HEK293T (cell line): ENCODE results near the gene ARVCF.

Source experiments
- CTCF ChIA-PET: fragments of 350-600 bp; formaldehyde crosslinking; extraction: SDS; loops from one replicate; lab custom pipeline; 2021; ENCODE audit warnings: antibody characterized with exemption, inconsistent platforms; lab: Yijun Ruan, JAX
- POLR2A ChIA-PET: fragments of 350-600 bp; formaldehyde crosslinking; extraction: SDS; loops from one replicate; lab custom pipeline; 2020; ENCODE audit warnings: antibody characterized with exemption, inconsistent platforms; lab: Yijun Ruan, JAX
- DNase-seq: peaks from one replicate; pipeline ENCODE4 v3.0.0; 2012; ENCODE audit warnings: mixed read lengths; ENCODE audit errors: extremely low spot score
- ARNT ChIP-seq: fragments of 450-650 bp; IDR thresholded peaks from 2 replicates; pipeline ENCODE4 v1.6.1; 2017; ENCODE audit warnings: mild to moderate bottlenecking
- BHLHE40 ChIP-seq: fragments of 450-650 bp; IDR thresholded peaks from 2 replicates; pipeline ENCODE4 v1.6.1; 2016; ENCODE audit warnings: mild to moderate bottlenecking, moderate library complexity, borderline replicate concordance
- CTBP1 ChIP-seq: fragments of 450-650 bp; IDR thresholded peaks from 2 replicates; pipeline ENCODE4 v1.6.1; 2016; ENCODE audit warnings: borderline replicate concordance
- ELF4 ChIP-seq: fragments of 450-650 bp; IDR thresholded peaks from 2 replicates; pipeline ENCODE4 v1.6.1; 2017; ENCODE audit warnings: antibody characterized with exemption
- FOXA1 ChIP-seq: fragments of 450-650 bp; IDR thresholded peaks from 2 replicates; pipeline ENCODE4 v1.6.1; 2016; ENCODE audit warnings: mild to moderate bottlenecking
- FOXK2 ChIP-seq: fragments of 450-650 bp; IDR thresholded peaks from 2 replicates; pipeline ENCODE4 v1.6.1; 2016; ENCODE audit warnings: mild to moderate bottlenecking
- FOXM1 ChIP-seq: fragments of 450-650 bp; IDR thresholded peaks from 2 replicates; pipeline ENCODE4 v1.6.1; 2017; ENCODE audit warnings: mild to moderate bottlenecking, borderline replicate concordance
- HDGF ChIP-seq: fragments of 450-650 bp; IDR thresholded peaks from 2 replicates; pipeline ENCODE4 v1.6.1; 2017; ENCODE audit warnings: antibody characterized with exemption, borderline replicate concordance
- L3MBTL2 ChIP-seq: fragments of 450-650 bp; conservative IDR thresholded peaks from 2 replicates; pipeline ENCODE4 v1.6.1; 2016; ENCODE audit warnings: mild to moderate bottlenecking
- LEF1 ChIP-seq: fragments of 450-650 bp; IDR thresholded peaks from 2 replicates; pipeline ENCODE4 v1.6.1; 2017; ENCODE audit warnings: mild to moderate bottlenecking, borderline replicate concordance
- NFRKB ChIP-seq: fragments of 450-650 bp; IDR thresholded peaks from 2 replicates; pipeline ENCODE4 v1.6.1; 2016; ENCODE audit warnings: mild to moderate bottlenecking, moderate library complexity
- PKNOX1 ChIP-seq: fragments of 450-650 bp; IDR thresholded peaks from 2 replicates; pipeline ENCODE4 v1.6.1; 2016
- SP1 ChIP-seq: fragments of 450-650 bp; IDR thresholded peaks from 2 replicates; pipeline ENCODE4 v1.6.1; 2017
- SUZ12 ChIP-seq: fragments of 450-650 bp; IDR thresholded peaks from 2 replicates; pipeline ENCODE4 v1.6.1; 2016; ENCODE audit warnings: mild to moderate bottlenecking
- TARDBP ChIP-seq: fragments of 450-650 bp; IDR thresholded peaks from 2 replicates; pipeline ENCODE4 v1.6.1; 2016
- ZNF384 ChIP-seq: fragments of 450-650 bp; IDR thresholded peaks from 2 replicates; pipeline ENCODE4 v1.6.1; 2016

ARVCF gene

GRCh38 chr22:20062043-20062765 is 45.6 kb upstream of the ARVCF start:
- no peak for TF ChIP-seq ELF4
- no peak for TF ChIP-seq TARDBP
- no peak for TF ChIP-seq ZNF384
- TF ChIP-seq CTBP1, result no peak
- TF ChIP-seq SUZ12, result no peak
- no peak for TF ChIP-seq FOXM1
- no peak for TF ChIP-seq L3MBTL2
- TF ChIP-seq PKNOX1, result no peak
- no peak for TF ChIP-seq FOXA1
- no peak for TF ChIP-seq BHLHE40
- TF ChIP-seq LEF1, result no peak
- no peak for TF ChIP-seq HDGF
- no peak for TF ChIP-seq FOXK2
- TF ChIP-seq NFRKB, result no peak
- no peak for TF ChIP-seq SP1
- no peak for TF ChIP-seq ARNT
- CTCF ChIA-PET, result no interaction called here
- no peak for DNase-seq
- POLR2A ChIA-PET, result interaction anchor here (1.8 kb wide), 1 partner anchor 17 kb away, joined by 7 read pairs; the partner anchor contains the start of gene DGCR8

- ChIA-PET POLR2A (interaction anchor here (0.6 to 1.8 kb wide), 2 partner anchors 11 to 18 kb away, joined by 3 to 7 read pairs; partner anchors contain the start of gene DGCR8), CTCF (interaction anchor here (0.7 kb wide), 1 partner anchor 21 kb away, joined by 3 read pairs; no protein-coding TSS in a partner anchor)
- TF ChIP-seq BHLHE40 (no peak), SP1 (no peak), LEF1 (no peak)
- no peak for DNase-seq
These were observed 44.8 kb upstream of the ARVCF start for GRCh38 chr22:20061481-20061861.

- ChIA-PET CTCF (interaction anchor here (0.7 kb wide), 1 partner anchor 22 kb away, joined by 3 read pairs; no protein-coding TSS in a partner anchor), POLR2A (interaction anchor here (0.6 kb wide), 1 partner anchor 11 kb away, joined by 3 read pairs; no protein-coding TSS in a partner anchor)
- DNase-seq, result no peak
- TF ChIP-seq LEF1 (no peak), ARNT (no peak), CTBP1 (no peak), ELF4 (no peak), TARDBP (no peak), FOXK2 (no peak), FOXM1 (no peak), SUZ12 (no peak), L3MBTL2 (no peak), SP1 (no peak), BHLHE40 (no peak), NFRKB (no peak), ZNF384 (no peak), HDGF (no peak)
These were observed 44.3 kb upstream of the ARVCF start for GRCh38 chr22:20060700-20061480.

DNA sequence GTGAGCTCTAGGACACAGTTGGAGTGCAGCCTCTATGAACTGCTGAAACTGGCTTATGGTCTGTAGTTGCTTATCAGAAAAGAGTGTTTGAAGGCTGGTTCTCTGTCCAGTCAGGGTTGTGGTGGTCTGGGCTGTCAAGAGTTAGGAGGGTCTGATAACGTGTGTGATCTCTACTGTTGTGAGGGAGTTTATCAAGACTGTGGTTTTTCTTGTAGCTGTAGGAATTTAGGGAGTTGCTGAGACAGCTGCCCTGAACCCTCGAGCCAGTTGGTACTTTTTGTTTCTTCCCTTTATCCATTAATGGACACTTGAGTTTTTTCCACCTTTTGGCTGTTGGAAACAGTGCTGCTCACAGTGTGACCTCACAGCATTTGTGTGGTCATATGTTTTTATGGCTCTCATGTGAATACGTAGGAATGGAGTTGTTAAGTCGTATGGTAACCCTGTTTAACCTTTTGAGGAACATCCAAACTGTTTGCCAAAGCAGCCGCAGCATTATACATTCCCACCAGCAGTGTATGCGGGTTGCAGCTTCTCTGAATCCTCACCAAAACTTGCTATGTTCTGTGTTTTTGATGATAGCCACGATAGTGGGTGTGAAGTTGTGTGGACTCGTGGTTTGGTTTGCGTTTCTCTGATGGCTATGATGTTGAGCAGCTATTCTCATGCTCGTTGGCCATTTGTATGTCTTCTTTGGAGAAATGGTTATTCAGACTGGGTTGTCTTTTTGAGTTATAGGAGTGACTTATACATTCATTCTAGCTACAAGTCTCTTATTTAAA is 42.6 kb upstream of the ARVCF start:
- TF ChIP-seq FOXM1, result no peak
- TF ChIP-seq TARDBP, result no peak
- no peak for TF ChIP-seq NFRKB
- TF ChIP-seq ARNT, result no peak
- no peak for TF ChIP-seq ELF4
- TF ChIP-seq LEF1, result no peak
- TF ChIP-seq L3MBTL2, result no peak
- no peak for TF ChIP-seq FOXA1
- TF ChIP-seq FOXK2, result no peak
- no peak for TF ChIP-seq HDGF
- no peak for TF ChIP-seq BHLHE40
- no peak for TF ChIP-seq ZNF384
- TF ChIP-seq PKNOX1, result no peak
- TF ChIP-seq CTBP1, result no peak
- no peak for TF ChIP-seq SUZ12
- TF ChIP-seq SP1, result no peak
- ChIA-PET CTCF (interaction anchor here (0.6 to 1.6 kb wide), 3 partner anchors 13 to 261 kb away, joined by 3 read pairs; no protein-coding TSS in a partner anchor), POLR2A (interaction anchor here (1.8 kb wide), 1 partner anchor 21 kb away, joined by 4 read pairs; the partner anchor contains the start of gene DGCR8)
- no peak for DNase-seq

- POLR2A ChIA-PET, result no interaction called here
- no peak for DNase-seq
- TF ChIP-seq FOXK2 (no peak), ZNF384 (peak; percentile 85)
- CTCF ChIA-PET, result no interaction called here
These were observed 41.1 kb upstream of the ARVCF start for GRCh38 chr22:20057596-20058268.
